Osteoblast (primary cell): ENCODE results near the gene ASIC3. TPM values are rescaled to one million over a fixed set of nuclear protein-coding genes. Genes with fewer than 3 reads are reported as not detected.

ENCODE experiments used
- DNase-seq: peaks from one replicate; pipeline ENCODE4 v3.0.0; 2011; ENCODE audit warnings: low spot score, mixed read lengths; ENCODE audit not compliant: insufficient read length; ENCODE audit errors: missing footprints
- H2AFZ ChIP-seq: 2 replicates; pipeline ENCODE4 v1.6.0; 2011; ENCODE audit warnings: mild to moderate bottlenecking, low read length
- H3K27ac ChIP-seq: 2 replicates; pipeline ENCODE4 v1.5.1; 2011; ENCODE audit warnings: mild to moderate bottlenecking, low read depth, low read length, moderate library complexity
- H3K27me3 ChIP-seq: 2 replicates; pipeline ENCODE4 v1.6.0; 2012; ENCODE audit warnings: mild to moderate bottlenecking, control low read depth, inconsistent platforms, low read length, moderate library complexity; ENCODE audit not compliant: insufficient read depth
- H3K36me3 ChIP-seq: 2 replicates; pipeline ENCODE4 v1.5.1; 2011; ENCODE audit warnings: mild to moderate bottlenecking, low read length, control low read depth, moderate library complexity; ENCODE audit not compliant: insufficient read depth
- H3K4me1 ChIP-seq: 2 replicates; pipeline ENCODE4 v1.5.1; 2011; ENCODE audit warnings: mild to moderate bottlenecking, low read length, control low read depth, moderate library complexity; ENCODE audit not compliant: insufficient read depth
- H3K4me2 ChIP-seq: 2 replicates; pipeline ENCODE4 v1.6.0; 2011; ENCODE audit warnings: mild to moderate bottlenecking, low read length; ENCODE audit not compliant: insufficient read depth
- H3K4me3 ChIP-seq: fragments of 200-600 bp; sonication (generic); 3 replicates; pipeline ENCODE4 v1.5.1; 2012; ENCODE audit warnings: mild to moderate bottlenecking, low read length, inconsistent platforms; ENCODE audit not compliant: insufficient read depth
- H3K79me2 ChIP-seq: 2 replicates; pipeline ENCODE4 v1.6.0; 2012; ENCODE audit warnings: mild to moderate bottlenecking, low read length, control low read depth, inconsistent platforms; ENCODE audit not compliant: insufficient read depth
- H3K9me3 ChIP-seq: 2 replicates; pipeline ENCODE4 v1.5.1; 2011; ENCODE audit warnings: low read depth, low read length, control low read depth
- H4K20me1 ChIP-seq: 2 replicates; pipeline ENCODE4 v1.6.0; 2012; ENCODE audit warnings: mild to moderate bottlenecking, low read length, control low read depth; ENCODE audit not compliant: insufficient read depth
- total RNA-seq: library from RNA; depleted of rRNA; stranded (reverse); fragments of >200 nt; gene quantifications from 2 replicates; pipeline ENCODE4 v1.2.3, GENCODE V29; 2012
- TF ChIP-seq, protein P1 (sequence below): IDR thresholded peaks from 2 replicates; pipeline ENCODE4 v1.5.1; 2011; ENCODE audit warnings: mild to moderate bottlenecking, low read depth, low read length, moderate library complexity; ENCODE audit errors: extremely low read depth

The ASIC3 gene
- total RNA-seq, 1 donor, result under 0.01 TPM

DNA sequence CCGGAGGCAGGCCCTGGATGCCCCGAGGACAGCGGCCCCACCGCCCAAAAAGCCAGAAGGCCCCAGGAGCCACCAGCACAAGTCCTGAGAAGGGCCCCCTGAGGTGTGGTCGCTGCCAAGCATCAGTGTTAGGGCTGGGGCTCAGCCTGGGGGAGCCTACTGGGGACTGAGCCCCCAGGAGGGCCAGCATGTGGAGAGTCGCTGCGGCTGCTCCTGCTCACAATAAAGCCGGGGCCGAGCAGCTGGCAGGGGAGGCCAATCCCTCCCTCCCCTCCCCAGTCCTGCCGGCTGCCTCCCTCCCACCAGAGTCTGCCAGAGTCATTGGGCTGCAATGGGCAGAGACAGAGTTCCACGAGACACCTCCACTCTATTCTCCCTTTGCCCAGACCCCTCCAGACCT lies 3.1 kb upstream of the ASIC3 start:
- no peak overlapping the region for H3K4me3 ChIP-seq

DNA sequence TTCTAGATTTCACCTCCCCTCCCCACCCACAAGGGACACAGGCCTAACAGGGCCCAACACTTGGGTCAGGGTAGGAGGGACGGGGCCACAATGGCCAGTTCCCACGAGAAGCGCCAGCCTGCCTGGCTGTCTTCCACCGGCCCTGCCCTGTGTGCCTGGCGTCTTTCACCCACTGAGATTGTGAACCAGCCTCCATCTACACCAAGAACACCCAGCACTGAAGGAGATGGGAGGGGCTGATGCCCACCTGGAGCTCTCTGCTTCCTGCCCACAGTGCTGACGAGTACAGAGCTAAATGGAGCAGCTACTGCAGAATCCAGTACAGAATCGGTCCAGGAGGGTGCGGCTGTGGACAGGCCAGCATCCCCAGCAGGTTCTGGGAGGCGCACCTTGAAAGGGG lies 2.4 kb upstream of the ASIC3 start:
- no peaks in the 10 kb centered on the region for H3K36me3 ChIP-seq
- no peak overlapping the region for H3K4me2 ChIP-seq
- H3K79me2 ChIP-seq, result no peaks in the 10 kb centered on the region
- peaks cover 6% of the 10 kb centered on the region for H4K20me1 ChIP-seq
- no peak overlapping the region for H2AFZ ChIP-seq
- DNase-seq, result no peak
- H3K9me3 ChIP-seq, result no peaks in the 10 kb centered on the region
- H3K27me3 ChIP-seq, result no peaks in the 10 kb centered on the region
- TF ChIP-seq, protein P1, sequence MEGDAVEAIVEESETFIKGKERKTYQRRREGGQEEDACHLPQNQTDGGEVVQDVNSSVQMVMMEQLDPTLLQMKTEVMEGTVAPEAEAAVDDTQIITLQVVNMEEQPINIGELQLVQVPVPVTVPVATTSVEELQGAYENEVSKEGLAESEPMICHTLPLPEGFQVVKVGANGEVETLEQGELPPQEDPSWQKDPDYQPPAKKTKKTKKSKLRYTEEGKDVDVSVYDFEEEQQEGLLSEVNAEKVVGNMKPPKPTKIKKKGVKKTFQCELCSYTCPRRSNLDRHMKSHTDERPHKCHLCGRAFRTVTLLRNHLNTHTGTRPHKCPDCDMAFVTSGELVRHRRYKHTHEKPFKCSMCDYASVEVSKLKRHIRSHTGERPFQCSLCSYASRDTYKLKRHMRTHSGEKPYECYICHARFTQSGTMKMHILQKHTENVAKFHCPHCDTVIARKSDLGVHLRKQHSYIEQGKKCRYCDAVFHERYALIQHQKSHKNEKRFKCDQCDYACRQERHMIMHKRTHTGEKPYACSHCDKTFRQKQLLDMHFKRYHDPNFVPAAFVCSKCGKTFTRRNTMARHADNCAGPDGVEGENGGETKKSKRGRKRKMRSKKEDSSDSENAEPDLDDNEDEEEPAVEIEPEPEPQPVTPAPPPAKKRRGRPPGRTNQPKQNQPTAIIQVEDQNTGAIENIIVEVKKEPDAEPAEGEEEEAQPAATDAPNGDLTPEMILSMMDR, result no peak
- H3K27ac ChIP-seq, result no peak overlapping the region
- peaks cover 12% of the 10 kb centered on the region for H3K4me1 ChIP-seq
- no peak overlapping the region for H3K4me3 ChIP-seq

More for the DNA sequence above, 3.1 kb upstream of the ASIC3 start:
- TF ChIP-seq, protein P1, result no peak
- peak; percentile 78 for DNase-seq
- H2AFZ ChIP-seq, result no peak overlapping the region
- peaks cover 6% of the 10 kb centered on the region for H4K20me1 ChIP-seq
- no peaks in the 10 kb centered on the region for H3K27me3 ChIP-seq
- no peaks in the 10 kb centered on the region for H3K9me3 ChIP-seq
- H3K79me2 ChIP-seq, result no peaks in the 10 kb centered on the region
- peaks cover 12% of the 10 kb centered on the region for H3K4me1 ChIP-seq
- H3K36me3 ChIP-seq, result no peaks in the 10 kb centered on the region
- no peak overlapping the region for H3K27ac ChIP-seq
- no peak overlapping the region for H3K4me2 ChIP-seq

DNA sequence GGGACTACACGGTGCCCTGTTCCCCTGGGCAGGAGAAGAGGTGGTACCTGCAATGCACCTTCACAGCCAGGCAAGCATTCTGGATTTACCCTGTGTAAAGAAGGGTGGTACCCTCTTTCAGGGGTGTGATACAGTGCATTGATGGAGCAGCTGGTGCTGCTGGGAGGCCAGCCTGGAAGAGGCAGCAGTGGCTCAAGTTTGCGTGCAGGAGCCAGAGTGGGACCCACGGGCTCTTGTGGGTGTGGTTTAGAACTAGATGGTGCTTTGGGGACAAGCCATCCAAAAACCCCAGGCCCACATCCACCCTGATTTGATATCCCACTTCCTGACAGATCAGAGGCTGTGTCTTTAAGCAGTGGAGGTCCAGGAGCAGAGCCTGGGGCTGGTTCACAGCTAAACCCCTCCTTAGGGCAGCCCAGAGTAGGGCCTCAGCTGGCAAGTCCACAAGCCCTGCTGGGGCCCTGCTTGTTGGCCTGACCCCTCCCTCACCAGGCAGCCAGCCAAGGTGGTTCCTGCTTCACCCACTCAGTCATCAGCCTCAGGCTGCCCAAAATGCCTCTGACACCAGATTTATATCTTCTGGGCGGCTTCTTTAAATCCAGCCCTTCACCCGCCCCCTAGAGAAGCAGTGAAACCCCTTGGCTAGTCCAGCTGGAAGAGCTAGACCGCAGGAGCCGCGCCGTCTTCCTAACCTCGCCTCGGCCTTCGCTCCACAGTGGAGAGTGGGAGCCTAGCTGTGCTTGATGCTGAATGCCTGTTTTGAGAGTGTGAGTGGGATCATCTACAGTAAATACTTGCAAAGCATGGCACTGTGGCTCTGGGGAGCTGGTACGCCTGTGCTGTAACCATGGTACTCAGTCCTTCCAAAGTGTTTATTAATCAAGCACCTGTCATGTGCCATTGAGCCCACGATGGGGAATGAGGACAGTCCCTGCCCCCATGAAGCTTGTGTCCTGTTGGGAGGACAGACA lies 1.4 kb upstream of the ASIC3 start:
- Histone ChIP-seq H3K9me3 (no peaks in the 10 kb centered on the region), H3K27me3 (no peaks in the 10 kb centered on the region), H4K20me1 (peaks cover 6% of the 10 kb centered on the region), H3K4me3 (no peak overlapping the region), H3K79me2 (no peaks in the 10 kb centered on the region), H3K27ac (no peak overlapping the region), H3K36me3 (no peaks in the 10 kb centered on the region), H3K4me1 (peaks cover 12% of the 10 kb centered on the region), H2AFZ (no peak overlapping the region), H3K4me2 (no peak overlapping the region)
- peak; percentile 97 for DNase-seq
- TF ChIP-seq, protein P1, result no peak

- TF ChIP-seq, protein P1, result no peak
- H2AFZ ChIP-seq, result no peak overlapping the region
- peaks cover 12% of the 10 kb centered on the region for H4K20me1 ChIP-seq
- no peak for DNase-seq
- H3K27me3 ChIP-seq, result no peaks in the 10 kb centered on the region
- H3K27ac ChIP-seq, result no peak overlapping the region
- H3K4me2 ChIP-seq, result no peak overlapping the region
- peaks cover 12% of the 10 kb centered on the region for H3K4me1 ChIP-seq
- H3K79me2 ChIP-seq, result no peaks in the 10 kb centered on the region
- H3K9me3 ChIP-seq, result no peaks in the 10 kb centered on the region
- no peak overlapping the region for H3K4me3 ChIP-seq
- H3K36me3 ChIP-seq, result peaks cover 4% of the 10 kb centered on the region
Measured at GRCh38 chr7:151048911-151049463, 656 bp downstream of the ASIC3 start.
